CD14-positive monocyte (primary cell): ENCODE measurements around the gene NOS1. TPM values are rescaled to one million over a fixed set of nuclear protein-coding genes. Genes with fewer than 3 reads are reported as not detected.

Experiments used
- DNase-seq, 3 donors: peaks; one replicate each; pipeline ENCODE4 v3.0.0-alpha.2; 2011 to 2022
- H2AFZ ChIP-seq: 2 replicates; pipeline ENCODE4 v1.6.0; 2012; ENCODE audit warnings: mild to moderate bottlenecking, low read depth, low read length, inconsistent platforms; ENCODE audit not compliant: insufficient read depth, poor library complexity, severe bottlenecking
- H3K27ac ChIP-seq, 2 donors: 1 replicate in 1 of 2; 2 replicates in 1 of 2; pipeline ENCODE4 v1.5.1; 2012 to 2013; ENCODE audit warnings: low read length in 2 of 2, control low read depth in 1 of 2, inconsistent platforms in 1 of 2, low read depth in 1 of 2, mild to moderate bottlenecking in 1 of 2
- H3K27me3 ChIP-seq, 2 donors: one replicate each; pipeline versions ENCODE4 v1.6.0 to v1.6.1; 2011 to 2013; ENCODE audit warnings: low read length in 2 of 2; ENCODE audit not compliant: control insufficient read depth in 2 of 2, insufficient read depth in 2 of 2
- H3K36me3 ChIP-seq, 2 donors: replicated peaks in 1 of 2; 1 replicate in 1 of 2; 2 replicates in 1 of 2; pipeline versions ENCODE4 v1.5.1 to v1.6.1; 2012 to 2013; ENCODE audit warnings: low read length in 2 of 2, control low read depth in 1 of 2, inconsistent platforms in 1 of 2, mild to moderate bottlenecking in 1 of 2; ENCODE audit not compliant: insufficient read depth in 2 of 2, control insufficient read depth in 1 of 2
- H3K4me1 ChIP-seq, 2 donors: 1 replicate in 1 of 2; 2 replicates in 1 of 2; pipeline versions ENCODE4 v1.5.1 to v1.6.1; 2012 to 2013; ENCODE audit warnings: low read length in 2 of 2, control low read depth in 1 of 2, inconsistent platforms in 1 of 2, mild to moderate bottlenecking in 1 of 2, moderate library complexity in 1 of 2; ENCODE audit not compliant: insufficient read depth in 2 of 2, control insufficient read depth in 1 of 2
- H3K4me2 ChIP-seq: replicated peaks from 2 replicates; pipeline ENCODE3; 2012; ENCODE audit warnings: low read length, moderate library complexity, mild to moderate bottlenecking; ENCODE audit not compliant: poor library complexity, severe bottlenecking; ENCODE audit errors: extremely low read depth
- H3K4me3 ChIP-seq, 3 experiments: fragments of 200-600 bp in 1 of 3; sonication (generic) in 1 of 3; replicated peaks in 1 of 3; 1 replicate in 2 of 3; 2 replicates in 1 of 3; pipeline ENCODE4 v1.5.1; 2011 to 2013; ENCODE audit warnings: low read length in 3 of 3, mild to moderate bottlenecking in 3 of 3, control low read depth in 2 of 3, low read depth in 2 of 3, inconsistent platforms in 1 of 3, moderate library complexity in 1 of 3
- H3K79me2 ChIP-seq: 2 replicates; pipeline ENCODE4 v1.6.0; 2012; ENCODE audit warnings: mild to moderate bottlenecking, control low read depth, inconsistent platforms, low read length, moderate library complexity; ENCODE audit not compliant: insufficient read depth
- H3K9ac ChIP-seq: 2 replicates; pipeline ENCODE4 v1.6.0; 2017; ENCODE audit warnings: low read length, mild to moderate bottlenecking; ENCODE audit not compliant: insufficient read depth, poor library complexity, severe bottlenecking
- H3K9me3 ChIP-seq, 2 donors: replicated peaks in 1 of 2; 1 replicate in 1 of 2; 2 replicates in 1 of 2; pipeline versions ENCODE4 v1.5.1 to v1.6.1; 2012 to 2013; ENCODE audit warnings: low read length in 2 of 2, control low read depth in 1 of 2; ENCODE audit not compliant: control insufficient read depth in 1 of 2, insufficient read depth in 1 of 2
- H4K20me1 ChIP-seq: 2 replicates; pipeline ENCODE4 v1.6.0; 2012; ENCODE audit warnings: mild to moderate bottlenecking, low read length, control low read depth, moderate library complexity; ENCODE audit not compliant: insufficient read depth
- H3K27ac Mint-ChIP-seq, 7 donors: one replicate each; pipeline ENCODE4 v1.8.0; 2020; ENCODE audit warnings: mild to moderate bottlenecking in 7 of 7, mixed read lengths in 7 of 7, moderate library complexity in 6 of 7, inconsistent platforms in 2 of 7
- H3K27me3 Mint-ChIP-seq, 3 donors: one replicate each; pipeline ENCODE4 v1.8.0; 2021 to 2022; ENCODE audit warnings: low read depth in 3 of 3, mild to moderate bottlenecking in 3 of 3, mixed read lengths in 3 of 3, moderate library complexity in 3 of 3, inconsistent platforms in 1 of 3
- H3K36me3 Mint-ChIP-seq, 2 donors: one replicate each; pipeline ENCODE4 v1.8.0; 2020; ENCODE audit warnings: mixed read lengths in 2 of 2, inconsistent platforms in 1 of 2, mild to moderate bottlenecking in 1 of 2
- H3K4me1 Mint-ChIP-seq: one replicate; pipeline ENCODE4 v1.8.0; 2020; ENCODE audit warnings: mild to moderate bottlenecking, mixed read lengths
- H3K4me3 Mint-ChIP-seq, 2 donors: one replicate each; pipeline ENCODE4 v1.8.0; 2020; ENCODE audit warnings: mild to moderate bottlenecking in 2 of 2, mixed read lengths in 2 of 2, moderate library complexity in 1 of 2
- H3K9me3 Mint-ChIP-seq, 7 donors: one replicate each; pipeline ENCODE4 v1.8.0; 2020 to 2022; ENCODE audit warnings: mixed read lengths in 7 of 7, mild to moderate bottlenecking in 6 of 7, moderate library complexity in 6 of 7, inconsistent platforms in 2 of 7
- WGBS: methylation state at CpG from one replicate; pipeline ENCODE4 v1.1.5; 2013; ENCODE audit warnings: missing lambda C conversion rate; ENCODE audit not compliant: insufficient coverage; 5-methylcytosine and 5-hydroxymethylcytosine counted together
- intact Hi-C, 2 donors: fragments of 100-400 bp; cut with micrococcal nuclease; formaldehyde crosslinking; loops; one replicate each; pipeline versions ENCODE4 v1.15.0 to v1.15.1; 2023
- polyA plus RNA-seq, 3 donors: library from polyadenylated mRNA; depleted of rRNA in 1 of 3; unstranded in 2 of 3; stranded (reverse) in 1 of 3; fragments of 300-500 nt in 2 of 3; fragments of >200 nt in 1 of 3; fragmentation: Illumina TruSeq in 2 of 3; gene quantifications; 1 replicate in 2 of 3; 2 replicates in 1 of 3; pipeline ENCODE4 v1.2.3, GENCODE V29; 2012 to 2021
- TF ChIP-seq, protein P1 (sequence below): fragments of 200-600 bp; IDR thresholded peaks from one replicate; pipeline ENCODE4 v1.8.0; 2022; ENCODE audit warnings: antibody characterized with exemption, mild to moderate bottlenecking

The NOS1 gene
- polyA plus RNA-seq, 3 donors, result not detected

- Histone ChIP-seq H3K9ac (no peak overlapping the region), H3K9me3 (no peaks in the 10 kb centered on the region), H3K4me3 (no peak overlapping the region), H3K27ac (no peak overlapping the region), H3K36me3 (peaks cover 81 to 96% of the 10 kb centered on the region in 2 donors), H3K27me3 (no peaks in the 10 kb centered on the region), H3K4me2 (no peak overlapping the region), H2AFZ (no peak overlapping the region), H3K79me2 (no peaks in the 10 kb centered on the region), H4K20me1 (no peaks in the 10 kb centered on the region), H3K4me1 (no peaks in the 10 kb centered on the region)
- no peak for DNase-seq
- TF ChIP-seq, protein P1, sequence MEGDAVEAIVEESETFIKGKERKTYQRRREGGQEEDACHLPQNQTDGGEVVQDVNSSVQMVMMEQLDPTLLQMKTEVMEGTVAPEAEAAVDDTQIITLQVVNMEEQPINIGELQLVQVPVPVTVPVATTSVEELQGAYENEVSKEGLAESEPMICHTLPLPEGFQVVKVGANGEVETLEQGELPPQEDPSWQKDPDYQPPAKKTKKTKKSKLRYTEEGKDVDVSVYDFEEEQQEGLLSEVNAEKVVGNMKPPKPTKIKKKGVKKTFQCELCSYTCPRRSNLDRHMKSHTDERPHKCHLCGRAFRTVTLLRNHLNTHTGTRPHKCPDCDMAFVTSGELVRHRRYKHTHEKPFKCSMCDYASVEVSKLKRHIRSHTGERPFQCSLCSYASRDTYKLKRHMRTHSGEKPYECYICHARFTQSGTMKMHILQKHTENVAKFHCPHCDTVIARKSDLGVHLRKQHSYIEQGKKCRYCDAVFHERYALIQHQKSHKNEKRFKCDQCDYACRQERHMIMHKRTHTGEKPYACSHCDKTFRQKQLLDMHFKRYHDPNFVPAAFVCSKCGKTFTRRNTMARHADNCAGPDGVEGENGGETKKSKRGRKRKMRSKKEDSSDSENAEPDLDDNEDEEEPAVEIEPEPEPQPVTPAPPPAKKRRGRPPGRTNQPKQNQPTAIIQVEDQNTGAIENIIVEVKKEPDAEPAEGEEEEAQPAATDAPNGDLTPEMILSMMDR, result no peak
- WGBS, result no CpG with 5 or more reads among the region's 4 CpGs
- Mint-ChIP-seq H3K27ac (no peak overlapping the region), H3K27me3 (peaks cover 0 to 2% (median 2%) of the 10 kb centered on the region in 3 donors), H3K4me1 (no peaks in the 10 kb centered on the region), H3K9me3 (no peaks in the 10 kb centered on the region), H3K36me3 (peaks cover 89 to 100% of the 10 kb centered on the region in 2 donors), H3K4me3 (no peak overlapping the region)
- intact Hi-C loops, result no loop called here
Measured at GRCh38 chr12:117166107-117166506, 195.3 kb downstream of the NOS1 start.

GRCh38 chr12:117165342-117165741, 196.1 kb downstream of the NOS1 start:
- no peak overlapping the region for H3K4me3 ChIP-seq
- H3K79me2 ChIP-seq, result no peaks in the 10 kb centered on the region
- no peaks in the 10 kb centered on the region for H3K9me3 Mint-ChIP-seq
- no peak overlapping the region for H3K9ac ChIP-seq
- TF ChIP-seq, protein P1, result no peak
- H3K4me1 ChIP-seq, result no peaks in the 10 kb centered on the region
- no peaks in the 10 kb centered on the region for H4K20me1 ChIP-seq
- DNase-seq, result no peak
- no peak overlapping the region for H2AFZ ChIP-seq
- H3K27ac ChIP-seq, result no peak overlapping the region
- H3K4me1 Mint-ChIP-seq, result no peaks in the 10 kb centered on the region
- H3K27me3 Mint-ChIP-seq, result peaks cover 0 to 2% (median 2%) of the 10 kb centered on the region in 3 donors
- 100% methylated on average over 3 of the region's 5 CpGs for WGBS
- no peaks in the 10 kb centered on the region for H3K27me3 ChIP-seq
- H3K9me3 ChIP-seq, result no peaks in the 10 kb centered on the region
- H3K36me3 Mint-ChIP-seq, result peaks cover 87 to 100% of the 10 kb centered on the region in 2 donors
- intact Hi-C loops, result no loop called here
- no peak overlapping the region for H3K27ac Mint-ChIP-seq
- H3K36me3 ChIP-seq, result peaks cover 80 to 96% of the 10 kb centered on the region in 2 donors
- no peak overlapping the region for H3K4me3 Mint-ChIP-seq
- no peak overlapping the region for H3K4me2 ChIP-seq
